DLD1 (cell line): ENCODE data around the gene SPATS2L.

ENCODE experiments used
- in situ Hi-C: cut with HindIII; loops from 2 replicates; pipeline ENCODE4 v1.10.0; 2017; ENCODE audit warnings: low sequenced_read_pairs

SPATS2L gene

DNA sequence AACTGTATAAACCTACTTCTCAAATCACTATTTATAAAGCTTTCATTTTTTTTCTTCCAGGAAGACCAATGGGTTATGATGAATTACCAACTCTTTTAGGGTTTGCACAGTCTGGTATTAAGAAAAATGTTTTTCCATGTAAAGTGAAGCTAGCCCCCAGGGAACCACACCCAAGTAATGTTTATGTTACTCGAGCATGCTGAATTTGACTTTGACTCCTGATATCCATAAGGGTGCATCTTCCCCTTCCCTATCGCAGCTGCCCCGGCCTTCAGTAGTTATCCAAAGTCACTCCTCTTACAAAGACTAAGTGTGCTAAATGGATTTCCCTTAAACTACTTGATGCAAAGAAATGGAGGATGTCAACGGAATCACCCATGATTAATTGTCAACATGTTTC, 181.7 kb downstream of the SPATS2L start:
- in situ Hi-C loops = loop anchor here (25.0 kb wide), 1 partner anchor 476 kb away; no protein-coding TSS in a partner anchor

DNA sequence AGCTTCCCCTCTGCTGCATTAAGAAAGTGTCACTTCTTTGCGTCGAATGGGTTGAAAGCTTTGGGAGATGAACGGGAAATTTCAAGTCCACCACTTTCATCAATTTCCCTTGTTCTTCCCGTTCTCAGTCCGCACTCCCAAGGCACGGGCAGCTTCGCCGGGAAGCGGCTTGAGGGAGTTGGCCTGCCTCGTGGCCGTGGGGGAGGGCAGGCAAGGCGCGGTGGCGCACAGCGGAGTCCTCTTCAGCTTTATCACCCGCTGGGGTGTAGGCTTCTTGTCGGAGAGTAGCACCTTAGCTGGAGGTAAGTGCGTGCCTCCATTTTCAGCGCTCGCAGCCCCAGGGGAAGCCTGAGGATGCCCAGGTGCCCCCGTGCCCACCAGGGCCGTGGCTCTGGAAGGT, 183.5 kb downstream of the SPATS2L start:
- in situ Hi-C loops = loop anchor here (25.0 kb wide), 1 partner anchor 478 kb away; no protein-coding TSS in a partner anchor

- in situ Hi-C loops = loop anchor here (25.0 kb wide), 1 partner anchor 480 kb away; no protein-coding TSS in a partner anchor
These were observed 186.2 kb downstream of the SPATS2L start for GRCh38 chr2:200492656-200493055.

DNA sequence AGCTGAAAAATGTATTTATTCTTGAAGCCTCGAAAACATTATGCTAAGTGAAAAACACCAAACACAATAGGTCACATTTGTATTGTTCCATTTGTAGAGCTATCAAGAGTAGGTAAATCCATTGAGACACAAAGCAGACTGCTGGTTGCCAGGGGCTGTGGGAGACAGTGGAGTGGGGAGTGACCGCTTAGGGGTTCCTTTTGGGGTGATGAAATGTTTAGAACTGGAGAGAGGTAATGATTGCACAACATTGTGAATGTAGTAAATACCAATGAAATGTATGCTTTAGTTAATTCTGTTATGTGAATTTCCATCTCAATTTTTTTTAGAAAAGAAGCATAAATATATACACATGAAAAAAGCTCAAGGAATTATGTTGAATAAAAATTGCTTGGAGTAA, 187.6 kb downstream of the SPATS2L start:
- in situ Hi-C loops = loop anchor here (25.0 kb wide), 1 partner anchor 482 kb away; no protein-coding TSS in a partner anchor

GRCh38 chr2:200496696-200497095, 190.2 kb downstream of the SPATS2L start:
- in situ Hi-C loops = loop anchor here (25.0 kb wide), 1 partner anchor 484 kb away; no protein-coding TSS in a partner anchor

- in situ Hi-C loops = loop anchor here (25.0 kb wide), 1 partner anchor 486 kb away; no protein-coding TSS in a partner anchor
These were observed 192.1 kb downstream of the SPATS2L start for GRCh38 chr2:200498402-200499162.

DNA sequence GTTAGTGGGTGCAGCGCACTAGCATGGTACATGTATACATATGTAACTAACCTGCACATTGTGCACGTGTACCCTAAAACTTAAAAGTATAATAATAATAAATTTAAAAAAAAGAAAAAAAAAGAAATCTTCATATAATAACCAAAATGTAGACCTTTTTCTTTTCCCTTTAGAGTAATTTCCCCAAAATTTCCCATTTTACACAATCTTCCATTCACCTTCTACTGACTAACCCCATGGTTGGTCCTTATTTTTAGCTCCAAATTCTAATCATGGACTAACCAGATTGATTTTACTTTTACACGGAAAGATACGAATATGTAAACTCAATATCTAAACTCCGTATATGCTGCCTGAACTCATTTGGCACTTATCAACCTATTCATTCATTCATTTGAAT, 195.7 kb downstream of the SPATS2L start:
- in situ Hi-C loops = no loop called here

- in situ Hi-C loops = no loop called here
These were observed 200.2 kb downstream of the SPATS2L start for GRCh38 chr2:200506679-200507078.

GRCh38 chr2:200507179-200507578, 200.7 kb downstream of the SPATS2L start:
- in situ Hi-C loops = no loop called here

DNA sequence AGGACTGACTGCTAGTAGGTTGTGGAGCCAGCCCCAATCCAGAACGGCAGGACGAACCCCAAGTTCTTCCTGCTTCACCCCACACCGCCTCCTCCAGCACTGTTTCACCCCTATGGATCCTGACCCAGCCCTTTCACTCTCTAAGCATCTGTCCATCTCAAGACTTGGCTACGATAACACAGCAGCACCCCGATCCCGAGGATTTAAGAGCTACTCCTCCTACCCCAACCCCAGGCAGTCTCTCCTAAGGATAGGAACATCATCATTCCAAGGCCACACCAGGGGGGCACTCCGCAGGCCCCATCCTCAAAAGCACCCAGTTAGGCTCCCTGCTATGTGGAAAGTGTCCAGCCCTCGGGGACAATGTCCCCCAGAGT, 202.7 kb downstream of the SPATS2L start:
- in situ Hi-C loops = no loop called here

DNA sequence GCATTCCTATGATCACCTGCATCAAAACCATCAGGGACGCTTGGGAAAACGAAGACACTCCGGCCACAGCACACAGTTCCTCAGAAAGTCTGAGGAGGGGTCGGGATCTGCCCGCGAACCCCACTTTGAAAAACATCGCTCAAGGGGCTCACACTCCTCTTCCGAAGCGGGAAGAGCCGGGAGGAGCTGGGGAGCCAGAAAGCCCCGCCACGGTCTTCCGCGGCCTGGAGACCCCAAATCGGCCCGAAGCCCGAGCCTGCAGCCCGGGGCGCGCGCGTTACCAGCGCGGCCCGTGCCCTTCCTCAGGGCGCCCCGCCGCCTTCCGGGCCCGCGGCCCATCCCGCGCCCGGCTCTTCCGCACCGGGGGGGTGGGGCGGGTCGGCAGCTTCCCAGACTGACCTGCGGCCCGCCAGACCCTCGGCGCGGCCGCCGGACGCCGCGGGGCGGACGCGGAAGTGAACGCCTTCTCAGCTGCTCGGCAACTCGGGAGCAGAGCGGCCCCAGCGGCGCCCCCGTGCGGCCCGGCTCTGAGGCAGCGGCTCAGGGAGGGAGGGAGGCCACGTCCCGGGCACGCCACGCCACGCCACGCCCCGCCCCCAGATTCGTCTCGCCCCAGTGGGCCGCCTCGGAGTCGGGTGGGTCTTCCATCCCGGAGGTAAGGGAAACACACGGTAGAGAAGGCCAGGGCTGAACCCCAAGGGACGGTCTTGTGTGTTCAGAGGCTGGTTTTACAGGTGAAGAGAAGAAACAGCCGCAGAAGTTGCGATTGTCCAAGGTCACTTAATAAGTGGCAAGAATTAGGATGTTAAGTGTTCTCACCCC, 203.3 kb downstream of the SPATS2L start, which contains the start of gene KCTD18:
Gene KCTD18 (minus strand): TSS at position 457 of the 822 bp plus-strand sequence. CDS start 3,052 bp downstream, outside the sequence.
- in situ Hi-C loops = no loop called here

DNA sequence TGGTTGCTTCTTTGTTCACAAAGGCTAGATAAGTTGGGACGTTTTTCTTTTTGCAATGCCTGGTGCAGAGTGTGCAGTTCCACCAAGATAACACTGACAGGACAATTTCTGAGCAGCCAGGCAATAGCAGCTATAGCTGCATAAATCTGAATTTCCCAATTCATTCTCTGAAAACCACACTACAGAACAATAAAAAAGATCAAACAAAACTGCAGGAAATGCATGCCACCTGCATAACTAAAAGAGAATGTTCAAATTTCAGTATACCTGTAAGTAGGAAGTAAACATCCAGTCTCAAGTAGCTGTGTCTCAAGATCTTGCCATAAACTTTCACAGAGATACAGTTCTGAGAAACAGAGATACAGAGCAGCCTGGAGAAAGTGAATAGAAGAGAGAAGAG, 208.7 kb downstream of the SPATS2L start:
- in situ Hi-C loops = no loop called here

- in situ Hi-C loops = no loop called here
These were observed 216.7 kb downstream of the SPATS2L start for GRCh38 chr2:200523158-200523557.

GRCh38 chr2:200523604-200524003, 217.1 kb downstream of the SPATS2L start:
- in situ Hi-C loops = no loop called here

- in situ Hi-C loops = no loop called here
These were observed 218.6 kb downstream of the SPATS2L start for GRCh38 chr2:200525066-200525465.

GRCh38 chr2:200525551-200525881, 219.0 kb downstream of the SPATS2L start:
- in situ Hi-C loops = no loop called here

DNA sequence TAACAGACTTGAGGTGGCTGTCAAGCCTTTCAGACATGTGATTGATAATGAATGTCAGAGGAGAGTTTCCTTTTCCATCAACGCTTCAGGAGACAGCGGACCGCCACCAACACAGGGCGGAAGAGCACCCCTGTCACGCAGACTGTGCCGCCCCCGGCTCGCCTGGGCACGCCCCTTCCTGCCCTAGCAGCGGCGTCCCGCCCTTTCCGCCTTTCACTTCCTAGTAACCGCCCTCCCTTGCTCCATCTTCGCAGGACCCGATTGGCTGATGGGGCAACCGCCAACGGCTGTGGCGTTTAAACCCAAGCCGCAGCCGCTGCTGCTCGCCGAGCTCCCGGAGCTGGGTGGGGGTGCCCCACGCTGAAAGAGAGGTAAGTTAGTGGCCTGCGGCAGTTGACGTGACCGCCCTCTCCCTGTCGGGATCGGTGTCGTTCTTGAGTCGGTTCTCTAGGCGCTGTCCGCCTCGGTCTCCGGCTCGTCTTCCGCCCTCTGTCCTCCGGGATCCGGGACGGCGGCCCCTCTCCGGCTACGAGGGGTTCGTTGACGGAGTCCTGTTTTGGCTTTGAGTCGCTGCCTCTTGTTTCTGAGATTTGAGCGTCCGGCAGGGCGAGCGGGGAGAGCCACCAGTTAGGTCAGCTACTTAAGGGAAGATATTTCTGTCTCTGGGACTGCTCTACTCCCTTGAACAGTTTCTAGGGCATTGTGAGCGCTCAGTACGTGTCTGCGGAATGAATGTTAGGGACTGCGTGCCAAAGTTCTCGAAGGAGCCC, 219.6 kb downstream of the SPATS2L start, which contains the start of gene SGO2:
Gene SGO2 (plus strand): TSS at position 326 of the 770 bp plus-strand sequence. CDS start 6,769 bp downstream, outside the sequence.
- in situ Hi-C loops = no loop called here

GRCh38 chr2:200528228-200528627, 221.7 kb downstream of the SPATS2L start:
- in situ Hi-C loops = no loop called here
